Measurements from ENCODE around the gene ZNF580.

- TF ChIP-seq CTCF (IDR thresholded peaks at IDR 0.05) (no peak), EZH2 (IDR thresholded peaks at IDR 0.05) (no peak)
These were observed 35.6 kb downstream of the ZNF580 start for GRCh38 chr19:55676383-55676782.

Data from neural progenitor cell (in vitro differentiated cells).